Mesothelial cell of epicardium (in vitro differentiated cells): ENCODE results near the gene NCDN. TPM values are rescaled to one million over a fixed set of nuclear protein-coding genes. Genes with fewer than 3 reads are reported as not detected.

Experiments
- DNase-seq, 2 experiments: peaks; one replicate each; pipeline ENCODE4 v3.0.0; 2021; ENCODE audit warnings: low spot score in 2 of 2; ENCODE audit not compliant: unreplicated experiment in 2 of 2
- H3K27ac Mint-ChIP-seq: 2 replicates; pipeline ENCODE4 v1.8.0; 2021; ENCODE audit warnings: mixed read lengths
- H3K27me3 Mint-ChIP-seq: 2 replicates; pipeline ENCODE4 v1.8.0; 2021; ENCODE audit warnings: low read depth, mixed read lengths
- H3K36me3 Mint-ChIP-seq: 2 replicates; pipeline ENCODE4 v1.8.0; 2021; ENCODE audit warnings: mixed read lengths
- H3K4me1 Mint-ChIP-seq: 2 replicates; pipeline ENCODE4 v1.8.0; 2021; ENCODE audit warnings: mixed read lengths
- H3K4me3 Mint-ChIP-seq: 2 replicates; pipeline ENCODE4 v1.8.0; 2021; ENCODE audit warnings: mild to moderate bottlenecking, moderate library complexity, mixed read lengths
- H3K9me3 Mint-ChIP-seq: 2 replicates; pipeline ENCODE4 v1.8.0; 2021; ENCODE audit warnings: mixed read lengths
- CTCF ChIP-seq: fragments of 200-600 bp; sonication (generic); IDR thresholded peaks from one replicate; pipeline ENCODE4 v1.5.0; 2021; ENCODE audit warnings: antibody characterized with exemption; ENCODE audit not compliant: unreplicated experiment
- total RNA-seq: library from RNA; stranded (reverse); gene quantifications from 3 replicates; pipeline ENCODE4 v1.2.1, GENCODE V29; 2021

The NCDN gene
- total RNA-seq, 1 donor from 2014 or later: 27.8 TPM

- Mint-ChIP-seq H3K27ac (peak overlapping the region; percentile 95), H3K9me3 (no peaks in the 10 kb centered on the region), H3K36me3 (no peaks in the 10 kb centered on the region), H3K4me1 (peaks cover 33% of the 10 kb centered on the region), H3K27me3 (no peaks in the 10 kb centered on the region), H3K4me3 (peak overlapping the region; percentile 95)
- no peak for TF ChIP-seq CTCF
- no peak for DNase-seq
Observed at GRCh38 chr1:35558374-35559316, 1.0 kb downstream of the NCDN start.

GRCh38 chr1:35559317-35559944, 1.8 kb downstream of the NCDN start:
- H3K9me3 Mint-ChIP-seq: no peaks in the 10 kb centered on the region
- peak overlapping the region; percentile 95 for H3K4me3 Mint-ChIP-seq
- no peak overlapping the region for H3K27ac Mint-ChIP-seq

GRCh38 chr1:35560256-35561225, 2.9 kb downstream of the NCDN start:
- TF ChIP-seq CTCF: no peak
- Mint-ChIP-seq H3K27me3 (no peaks in the 10 kb centered on the region), H3K4me3 (no peak overlapping the region), H3K4me1 (peaks cover 19% of the 10 kb centered on the region), H3K9me3 (no peaks in the 10 kb centered on the region), H3K27ac (no peak overlapping the region), H3K36me3 (peaks cover 2% of the 10 kb centered on the region)
- no peak for DNase-seq

More at GRCh38 chr1:35559317-35559944, 1.8 kb downstream of the NCDN start:
- Mint-ChIP-seq H3K4me1 (peaks cover 29% of the 10 kb centered on the region), H3K27me3 (no peaks in the 10 kb centered on the region), H3K36me3 (no peaks in the 10 kb centered on the region)
- DNase-seq: no peak
- no peak for TF ChIP-seq CTCF

- Mint-ChIP-seq H3K36me3 (peaks cover 2% of the 10 kb centered on the region), H3K4me1 (peaks cover 11% of the 10 kb centered on the region), H3K27me3 (no peaks in the 10 kb centered on the region), H3K9me3 (no peaks in the 10 kb centered on the region), H3K4me3 (no peak overlapping the region), H3K27ac (no peak overlapping the region)
- TF ChIP-seq CTCF: no peak
- no peak for DNase-seq
Observed at GRCh38 chr1:35561297-35561971, 3.8 kb downstream of the NCDN start.
